GM18861 (cell line): Measurements from ENCODE around the gene PDIA5.

Source experiments
- ATAC-seq: cut with Tn5 transposase; IDR thresholded peaks from one replicate; pipeline ENCODE4 v1.9.1; 2021; ENCODE audit not compliant: unreplicated experiment

PDIA5 gene

DNA sequence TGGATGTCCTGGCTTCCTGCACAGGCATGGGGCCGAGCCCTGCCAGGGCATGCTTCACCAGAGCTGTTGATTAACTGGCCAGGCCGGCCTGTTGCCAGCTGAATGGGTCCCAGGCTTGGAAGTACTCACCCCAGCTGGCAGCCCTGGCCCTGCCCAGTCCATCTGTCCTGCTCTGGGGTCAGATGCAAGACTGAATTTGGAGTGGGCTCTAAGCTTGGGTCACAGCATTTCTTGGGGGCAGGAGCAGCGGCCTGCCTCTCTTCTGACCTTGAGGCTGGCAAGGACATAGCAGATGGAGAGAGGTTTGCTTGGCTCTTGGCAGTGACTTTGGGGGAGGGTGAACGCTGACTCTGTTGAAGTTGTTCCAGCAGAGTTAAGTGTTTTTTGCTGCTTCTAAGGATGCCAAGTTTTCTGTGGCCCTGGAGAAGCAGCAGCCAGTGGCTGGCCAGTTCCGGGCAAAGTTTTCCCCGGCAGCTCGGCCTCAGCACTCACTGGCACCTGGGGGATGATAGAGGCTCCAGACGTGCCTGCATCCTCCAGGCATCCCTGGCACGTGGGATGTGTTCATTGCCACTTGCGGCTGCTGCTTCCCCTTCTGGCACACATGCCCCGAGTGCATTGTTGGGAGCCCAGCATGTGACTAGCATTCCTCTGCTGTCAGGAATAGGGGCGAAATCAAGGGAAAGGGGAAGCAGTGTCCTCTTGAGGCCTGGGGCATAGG is 22.9 kb downstream of the PDIA5 start:
- no peak for ATAC-seq

DNA sequence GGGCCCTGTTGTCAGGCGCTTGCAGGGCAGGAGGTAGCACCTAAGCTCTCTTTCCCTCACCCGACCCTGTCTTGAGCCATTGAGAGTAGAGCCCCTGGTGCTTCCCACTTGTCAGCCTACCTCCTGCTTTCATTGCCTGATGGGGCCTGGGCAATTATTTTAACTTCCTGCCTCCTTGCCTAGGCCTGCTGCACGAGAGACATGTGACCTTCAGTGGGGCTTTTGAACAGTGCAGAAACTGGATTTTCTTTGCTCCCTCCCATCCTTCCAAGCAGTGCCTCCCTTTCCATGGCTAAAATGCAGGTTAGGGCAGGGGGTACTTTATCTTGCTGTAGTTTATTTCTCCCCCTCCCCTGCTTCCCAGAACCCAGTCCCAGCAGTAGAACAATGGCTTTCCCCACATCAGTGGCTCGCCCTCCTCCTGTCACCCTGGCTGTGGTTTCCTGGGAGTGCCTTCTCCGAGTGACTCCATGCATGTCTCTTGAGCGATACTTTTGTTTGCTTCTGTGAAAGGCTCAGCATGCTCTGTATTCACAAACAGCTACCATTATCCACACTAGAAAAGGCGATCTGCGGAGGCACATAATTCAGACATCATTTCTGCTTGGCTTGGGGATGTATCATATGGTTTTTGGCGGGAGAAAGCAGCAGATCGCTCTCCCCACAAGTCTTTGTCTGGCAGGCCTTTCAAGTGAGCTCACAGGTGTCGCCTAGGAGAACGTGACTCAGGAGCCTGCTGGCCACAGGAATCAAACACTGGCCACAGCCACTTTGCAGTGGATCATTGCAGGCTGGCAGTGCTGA is 24.1 kb downstream of the PDIA5 start:
- ATAC-seq, result no peak

DNA sequence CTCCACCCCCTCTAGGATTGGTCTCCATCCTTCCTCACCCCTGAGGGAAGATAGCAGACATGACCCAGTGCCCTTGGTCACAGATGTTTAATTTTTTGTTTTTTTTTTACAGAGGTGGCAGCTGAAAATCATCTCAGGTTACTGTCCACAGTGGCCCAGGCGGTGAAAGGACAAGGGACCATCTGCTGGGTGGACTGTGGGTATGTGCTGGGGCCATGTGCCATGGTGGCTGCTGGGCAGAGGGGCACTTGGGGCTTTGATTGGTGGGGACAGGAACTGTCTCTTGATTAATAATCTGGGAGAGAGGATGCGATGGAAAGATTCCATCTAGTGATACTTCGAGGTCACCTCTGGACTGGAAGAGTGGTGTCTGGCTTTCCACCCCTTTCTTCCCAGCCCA is 25.4 kb downstream of the PDIA5 start:
- ATAC-seq, result no peak

DNA sequence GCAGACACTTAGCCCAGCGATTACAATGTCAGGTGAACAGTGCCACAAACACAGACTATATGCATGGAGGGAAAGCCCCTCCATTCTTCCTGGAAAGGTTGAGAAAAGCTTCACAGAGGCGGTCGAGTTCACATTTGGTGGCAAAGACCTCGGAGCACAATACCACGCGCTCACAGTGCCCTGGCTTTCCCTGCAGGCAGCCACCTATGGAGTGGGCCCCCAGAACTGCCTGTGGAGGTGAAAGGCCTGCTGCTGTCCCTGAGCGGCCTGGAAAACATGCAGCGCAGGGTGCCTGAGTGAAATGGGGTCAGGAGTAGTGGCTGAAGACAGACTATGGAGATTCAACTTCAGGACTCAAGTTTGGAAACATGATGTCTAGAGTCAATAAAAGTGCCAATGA is 26.9 kb downstream of the PDIA5 start:
- no peak for ATAC-seq

- ATAC-seq, result no peak
Observed at GRCh38 chr3:123094516-123095313, 27.9 kb downstream of the PDIA5 start.

DNA sequence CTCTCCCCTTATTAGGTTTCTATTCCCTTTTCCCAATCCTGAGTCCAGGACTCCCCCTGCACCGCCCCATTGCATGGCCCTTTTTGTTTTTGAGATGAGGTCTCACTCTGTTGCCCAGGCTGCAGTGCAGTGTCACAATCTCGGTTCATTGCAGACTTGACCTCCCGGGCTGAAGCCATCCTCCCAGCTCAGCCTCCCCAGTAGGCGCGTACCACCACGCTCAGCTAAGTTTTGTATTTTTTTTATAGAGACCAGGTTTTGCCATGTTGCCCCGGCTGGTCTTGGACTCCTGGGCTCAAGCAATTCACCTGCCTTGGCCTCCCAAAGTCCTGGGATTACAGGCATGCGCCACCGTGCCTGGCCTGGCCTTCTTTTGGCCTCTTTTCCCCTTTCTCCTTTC is 29.3 kb downstream of the PDIA5 start:
- no peak for ATAC-seq

DNA sequence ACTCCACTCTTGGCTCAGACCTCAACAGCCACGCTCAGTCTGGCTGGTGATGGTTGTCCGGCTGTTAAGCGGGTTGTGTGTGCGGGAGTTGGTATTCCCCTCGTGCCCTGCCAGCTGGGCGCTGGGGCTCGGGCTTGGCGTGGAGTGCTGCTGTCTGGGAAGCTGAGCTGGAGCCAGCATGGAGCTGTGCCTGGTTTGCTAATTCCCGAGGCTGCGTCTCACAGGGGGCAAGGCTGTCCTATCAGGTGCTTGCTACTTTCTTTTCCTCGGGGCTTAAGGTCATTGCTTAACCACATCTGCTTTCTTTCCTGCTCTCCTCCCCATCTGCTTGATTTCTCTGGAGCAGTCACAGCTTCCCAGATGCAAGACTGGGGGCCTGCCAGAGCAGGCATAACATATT is 29.9 kb downstream of the PDIA5 start:
- no peak for ATAC-seq

DNA sequence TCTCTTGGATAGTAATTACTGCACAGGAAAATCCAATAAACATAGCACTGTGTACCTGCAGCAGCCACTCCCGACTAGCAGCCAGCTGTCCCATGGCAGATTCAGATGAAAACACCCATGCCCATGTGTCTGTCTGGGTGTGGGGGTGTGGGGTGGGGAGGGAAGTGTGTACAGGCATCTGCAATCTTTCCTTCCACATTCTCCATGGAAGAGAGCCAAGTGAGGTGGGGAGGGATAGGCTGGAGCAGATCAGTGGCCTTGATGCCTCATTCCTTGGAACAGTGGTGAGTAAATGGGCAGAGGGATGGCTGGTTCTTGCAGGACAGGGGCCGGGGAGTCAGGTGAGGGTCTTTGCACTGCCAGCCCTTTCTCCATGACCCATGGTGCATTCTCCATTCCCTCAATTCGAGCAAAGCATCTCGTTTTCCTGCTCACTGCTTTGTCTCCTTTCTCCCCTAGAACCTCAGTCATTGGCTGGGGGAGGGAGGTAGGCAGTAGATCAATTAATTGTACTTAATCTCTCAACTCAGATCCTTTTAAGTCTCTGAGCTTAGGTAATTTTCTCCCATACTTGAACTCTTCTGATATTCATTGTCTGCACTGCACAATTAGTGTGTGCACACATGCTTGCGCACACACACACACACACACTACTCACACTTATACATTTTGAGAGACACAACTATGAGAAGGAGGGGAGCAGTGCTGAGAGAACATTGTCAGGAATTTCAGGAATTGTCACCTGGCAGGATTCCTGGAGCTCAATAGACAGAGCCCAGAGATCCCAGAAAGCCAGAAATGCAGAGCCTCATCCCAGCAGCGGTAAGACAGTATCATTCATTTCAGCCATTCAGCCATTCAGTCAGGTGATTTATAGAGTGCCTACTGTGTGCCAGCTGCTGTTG is 31.9 kb downstream of the PDIA5 start:
- ATAC-seq, result no peak

- ATAC-seq, result no peak
Observed at GRCh38 chr3:123099331-123100192, 32.7 kb downstream of the PDIA5 start.

GRCh38 chr3:123100193-123100776 is 33.5 kb downstream of the PDIA5 start:
- no peak for ATAC-seq

DNA sequence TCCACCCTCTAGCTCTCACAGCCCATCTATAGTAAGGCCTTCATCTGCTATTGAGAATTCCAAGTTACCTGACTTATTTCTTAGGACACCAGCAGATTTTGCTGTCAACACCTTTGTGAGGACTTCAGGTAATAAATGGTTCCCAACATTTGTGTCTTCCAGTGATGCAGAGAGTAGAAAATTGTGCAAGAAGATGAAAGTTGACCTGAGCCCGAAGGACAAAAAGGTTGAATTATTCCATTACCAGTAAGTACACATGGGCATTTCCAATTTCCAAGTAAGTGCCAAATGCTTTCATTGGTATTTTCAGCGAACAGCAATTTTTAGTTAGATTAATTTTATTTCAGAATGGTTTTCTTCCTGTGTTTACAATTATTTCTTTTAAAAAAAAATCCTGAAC is 35.4 kb downstream of the PDIA5 start:
- ATAC-seq, result no peak

- ATAC-seq, result no peak
Observed at GRCh38 chr3:123102826-123103225, 36.0 kb downstream of the PDIA5 start.

DNA sequence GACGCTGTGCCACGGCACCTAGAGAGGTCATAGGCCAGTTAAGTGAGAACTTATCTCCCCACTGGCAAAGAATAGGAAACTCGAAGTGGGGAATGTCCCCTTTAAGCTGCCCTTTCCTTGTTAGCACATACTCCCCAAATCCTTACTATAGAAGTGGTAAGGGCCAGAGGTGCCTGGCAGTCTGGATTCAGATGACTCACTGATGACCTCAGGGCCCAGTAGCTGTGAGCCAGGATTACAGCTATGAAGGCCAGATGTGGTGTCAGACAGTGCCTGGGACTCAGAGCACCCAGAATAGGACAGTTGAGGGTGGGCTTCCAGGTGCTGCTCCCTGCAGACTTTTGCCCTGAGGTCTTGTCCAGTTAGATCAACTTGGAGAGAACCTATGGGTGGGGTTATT is 37.7 kb downstream of the PDIA5 start:
- ATAC-seq, result no peak

DNA sequence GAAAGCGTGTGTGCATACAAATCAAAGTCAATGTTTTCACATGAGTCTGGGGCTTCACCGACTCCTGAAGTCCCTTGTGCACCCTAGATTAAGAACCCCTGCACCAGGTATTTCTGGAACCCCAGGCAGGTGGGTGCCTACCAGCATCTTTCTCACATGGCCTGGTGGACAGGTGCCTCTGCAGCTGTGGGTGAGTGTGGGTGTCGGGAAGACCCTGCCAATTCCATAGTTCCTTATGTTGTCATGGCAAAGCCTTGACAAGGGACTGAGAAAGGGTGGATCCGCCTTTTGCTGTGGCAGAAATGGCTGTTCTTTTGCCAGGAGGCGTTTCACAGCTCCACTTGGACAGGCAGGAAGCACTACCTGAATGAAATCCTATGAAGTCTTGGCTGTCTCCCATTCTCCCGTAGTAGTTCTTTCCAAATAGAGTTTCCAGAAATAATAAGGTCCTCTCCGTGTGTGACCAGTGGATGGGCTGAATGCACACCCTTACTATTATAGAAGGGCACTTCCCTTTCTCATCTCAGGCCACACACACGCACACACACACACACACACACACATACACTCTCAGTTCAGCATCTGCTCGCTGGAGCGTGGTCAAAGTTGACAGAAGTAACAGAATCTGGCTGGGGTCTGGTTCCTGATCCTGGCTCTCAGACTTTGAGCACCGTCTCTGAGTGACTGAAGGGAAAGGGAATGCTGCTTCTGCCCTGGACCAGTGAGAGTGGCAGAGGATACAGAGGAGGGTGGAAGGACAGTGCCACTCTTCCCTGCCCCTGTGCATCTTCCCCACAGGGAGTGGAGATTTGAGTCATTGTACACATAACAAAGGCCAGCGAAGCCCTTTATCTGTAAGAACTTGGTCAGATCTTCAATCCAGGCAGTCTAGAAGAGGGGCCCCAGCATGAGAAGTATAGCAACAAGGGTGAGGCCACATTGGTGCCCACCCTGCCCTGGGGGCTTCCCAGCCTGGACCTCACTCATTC is 38.7 kb downstream of the PDIA5 start:
- no peak for ATAC-seq

- no peak for ATAC-seq
Observed at GRCh38 chr3:123110282-123110975, 43.6 kb downstream of the PDIA5 start.

- no peak for ATAC-seq
Observed at GRCh38 chr3:123110976-123111615, 44.3 kb downstream of the PDIA5 start.

DNA sequence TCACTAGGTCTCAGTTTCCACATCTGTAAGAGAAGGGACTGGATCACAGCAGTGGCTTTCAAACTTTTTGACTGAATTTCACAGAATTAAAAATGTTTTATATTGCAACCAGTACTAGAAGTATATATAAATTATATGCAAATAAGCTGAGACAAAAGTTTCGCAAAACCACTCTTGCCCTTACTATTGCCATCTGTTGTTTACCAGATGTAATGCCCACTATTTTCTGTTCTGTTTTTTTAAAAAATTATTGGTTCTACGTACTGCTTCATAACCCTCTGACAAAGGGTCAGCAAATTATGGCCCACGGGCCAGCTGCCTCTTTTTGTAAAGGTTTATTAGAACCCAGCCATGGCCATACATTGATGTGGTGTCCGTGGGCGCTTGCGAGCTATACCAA is 44.8 kb downstream of the PDIA5 start:
- ATAC-seq, result no peak
